HG02678 (cell line): ENCODE measurements around the gene TPGS2.
"Not testable (repeated sequence)": the region's sequence is repeated elsewhere in the genome, so short reads cannot be mapped to it uniquely, and the experiment has no call there.

Experiments
- ATAC-seq: cut with Tn5 transposase; IDR thresholded peaks from one replicate; pipeline ENCODE4 v1.9.1; 2021; ENCODE audit warnings: mild to moderate bottlenecking, moderate library complexity; ENCODE audit not compliant: unreplicated experiment

TPGS2 gene

DNA sequence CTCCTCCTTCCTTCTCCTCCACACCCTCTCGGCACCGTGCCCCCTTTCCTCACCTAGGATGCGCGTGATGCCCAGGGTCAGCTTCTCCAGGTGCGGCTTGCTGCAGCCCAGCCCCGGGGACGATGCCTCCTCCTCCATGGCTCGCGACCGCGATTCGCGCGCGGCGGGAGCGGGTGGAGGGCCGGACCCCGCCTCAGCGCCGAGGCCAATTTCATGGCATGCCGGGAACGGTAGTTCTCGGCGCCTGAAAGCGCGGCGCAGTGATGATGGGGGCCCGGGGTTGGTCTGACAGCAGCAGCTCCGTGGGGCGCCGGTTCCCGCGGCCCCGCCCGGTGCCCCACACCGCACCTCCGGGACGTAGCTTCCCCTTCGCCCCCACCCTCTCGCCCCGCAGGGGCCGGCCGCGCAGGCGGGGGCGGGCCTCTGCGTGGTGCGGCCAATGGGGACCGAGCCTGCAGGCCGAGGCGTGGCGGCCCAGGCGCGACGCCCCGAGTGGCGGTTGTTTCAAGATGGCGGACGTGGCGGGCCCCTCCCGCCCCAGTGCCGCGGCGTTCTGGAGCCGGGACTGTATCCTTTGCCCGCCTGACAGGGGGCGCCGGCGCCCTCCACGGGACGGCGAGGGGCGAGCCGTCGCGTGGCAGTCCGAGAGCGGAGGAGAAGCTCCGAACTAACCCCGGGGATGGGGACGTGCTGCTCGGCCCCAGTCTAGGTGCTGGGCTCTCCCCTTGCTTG, at the start of gene TPGS2, which contains the start of gene KIAA1328:
TSS of gene TPGS2 (minus strand) at position 373 of the 732 bp plus-strand sequence. CDS start at position 138, 235 bp downstream.
TSS of gene KIAA1328 (plus strand) at position 498 of the 732 bp plus-strand sequence. CDS start at position 510, 12 bp downstream.
- ATAC-seq: peak; percentile 93

GRCh38 chr18:36873826-36874225, 45.0 kb upstream of the TPGS2 start:
- not testable (repeated sequence) for ATAC-seq

DNA sequence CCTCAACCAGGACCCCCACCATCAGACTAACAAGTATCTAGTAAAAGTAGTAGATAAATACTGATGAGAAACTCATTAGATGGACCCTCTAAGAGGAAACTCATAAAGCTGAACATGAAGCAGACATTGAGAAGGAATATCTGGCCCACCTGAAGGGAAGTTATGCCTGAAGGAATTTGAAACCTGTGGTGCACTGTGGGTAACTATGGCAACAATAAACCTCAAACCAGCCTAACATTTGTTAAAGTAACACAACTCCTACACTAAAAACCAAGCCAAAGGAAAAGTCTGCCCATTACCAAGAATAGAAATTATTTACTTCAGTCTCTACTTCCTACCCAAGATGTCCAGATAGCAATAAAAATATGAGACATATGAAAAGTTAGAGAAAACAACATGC, 43.5 kb upstream of the TPGS2 start:
- ATAC-seq: no peak

GRCh38 chr18:36871801-36872200, 43.0 kb upstream of the TPGS2 start:
- ATAC-seq: no peak

- no peak for ATAC-seq
Measured at GRCh38 chr18:36867056-36867455, 38.3 kb upstream of the TPGS2 start.

DNA sequence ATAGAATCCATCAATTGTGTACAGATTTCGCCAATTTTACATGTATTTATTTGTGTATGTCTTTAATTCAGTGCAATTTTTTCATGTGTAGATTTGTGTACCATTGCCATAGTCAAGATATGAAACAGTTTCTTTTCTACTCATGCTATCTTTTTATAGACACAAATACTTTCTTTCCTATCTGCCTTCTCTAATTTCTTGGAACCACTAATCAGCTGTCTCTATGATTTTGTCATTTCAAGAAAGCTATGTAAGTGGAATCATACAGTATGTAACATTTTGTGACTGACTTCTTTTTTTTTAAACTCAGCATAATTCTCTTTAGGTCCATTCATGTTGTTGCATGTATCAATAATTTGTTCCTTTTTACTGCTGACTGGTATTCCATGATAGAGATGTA, 33.4 kb upstream of the TPGS2 start:
- no peak for ATAC-seq

DNA sequence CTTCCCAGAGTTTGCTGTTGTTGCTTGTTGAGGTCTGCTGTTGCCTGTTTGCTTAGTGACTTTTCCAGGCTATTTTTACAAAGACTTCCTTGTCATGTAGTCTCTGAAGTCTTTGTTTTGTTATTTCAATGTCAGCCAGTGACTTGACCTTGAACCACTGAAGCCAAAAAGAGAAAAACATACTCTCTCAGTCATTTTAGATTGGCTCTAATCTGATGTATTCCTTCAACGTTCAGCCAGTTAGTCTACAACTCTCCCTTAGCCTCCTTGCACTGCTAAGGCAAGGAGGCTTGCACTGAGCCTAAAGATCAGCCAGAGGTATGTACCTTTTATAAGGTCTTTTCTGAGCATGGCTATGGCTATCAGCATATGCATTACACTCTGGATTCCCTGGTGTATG, 28.0 kb upstream of the TPGS2 start:
- no peak for ATAC-seq

DNA sequence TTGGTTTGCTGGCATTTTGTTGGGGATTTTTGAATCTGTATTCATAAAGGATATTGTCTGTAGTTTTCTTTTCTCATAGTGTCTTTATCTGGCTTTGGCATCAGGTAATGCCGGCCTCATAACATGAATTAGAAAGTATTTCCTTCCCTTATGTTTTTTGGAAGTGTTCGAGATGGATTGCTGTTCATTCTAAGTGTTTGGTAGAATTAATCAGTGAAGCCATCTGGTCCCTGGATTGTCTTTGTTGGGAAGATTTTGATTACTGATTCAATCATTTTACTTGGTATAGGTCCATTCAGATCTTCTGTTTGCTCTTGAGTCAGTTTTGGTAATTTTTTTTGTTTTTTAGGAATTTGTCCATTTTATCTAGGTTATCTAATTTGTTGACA, 22.4 kb upstream of the TPGS2 start:
- ATAC-seq: no peak

GRCh38 chr18:36850527-36851201, 21.9 kb upstream of the TPGS2 start:
- no peak for ATAC-seq

DNA sequence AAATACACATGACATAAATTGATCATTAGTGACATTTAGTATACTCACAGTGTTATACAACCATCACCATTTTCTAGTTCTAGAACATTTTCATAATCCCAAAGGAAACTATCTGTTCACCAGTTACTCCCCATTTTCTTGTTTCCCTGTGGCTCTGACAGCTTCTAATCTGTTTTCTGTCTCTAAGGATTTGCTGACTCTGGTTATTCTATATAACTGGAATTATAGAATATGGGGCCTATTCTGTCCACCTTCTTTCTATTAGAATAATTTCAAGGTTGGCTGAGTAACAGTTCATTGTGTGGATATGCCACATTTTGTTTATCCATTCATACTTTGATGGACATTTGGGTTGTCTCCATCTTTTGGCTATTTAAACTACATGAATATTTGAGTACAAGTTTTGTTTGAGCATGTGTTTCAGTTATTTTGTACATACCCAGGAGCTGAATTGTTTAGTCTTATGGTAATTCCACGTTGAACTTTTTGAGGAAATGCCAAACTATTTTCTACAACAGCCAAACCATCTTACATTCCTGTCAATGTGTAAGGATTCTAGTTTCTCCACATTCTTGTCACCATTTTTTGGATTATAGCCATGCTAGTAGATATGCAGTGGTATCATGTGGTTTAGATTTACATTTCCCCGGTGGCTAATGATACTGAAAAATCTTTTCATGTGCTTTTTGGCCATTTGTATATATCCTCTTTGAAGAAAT, 20.6 kb upstream of the TPGS2 start:
- ATAC-seq: no peak

- ATAC-seq: no peak
Measured at GRCh38 chr18:36848609-36849008, 19.8 kb upstream of the TPGS2 start.

- ATAC-seq: peak; percentile 51
Measured at GRCh38 chr18:36843784-36844183, 15.0 kb upstream of the TPGS2 start.

DNA sequence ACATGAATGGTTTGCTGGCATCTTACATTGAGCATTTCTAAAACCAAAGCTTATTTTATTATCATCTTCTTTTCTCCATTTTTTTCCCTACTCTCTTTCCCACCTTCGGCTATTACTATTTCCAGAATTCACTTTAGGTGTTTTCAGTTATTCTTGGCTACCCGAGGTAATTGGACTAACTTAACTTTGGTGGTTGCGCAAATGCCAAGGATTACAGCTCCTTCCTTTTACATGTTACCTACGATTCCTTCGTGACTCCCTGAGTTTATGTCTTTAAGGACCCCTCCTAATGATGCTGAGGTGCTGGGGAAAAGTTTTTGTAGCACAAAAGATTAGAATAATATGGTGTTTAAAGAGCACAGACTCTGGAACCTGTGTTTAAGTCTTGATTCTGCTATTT, 14.4 kb upstream of the TPGS2 start:
- ATAC-seq: no peak

DNA sequence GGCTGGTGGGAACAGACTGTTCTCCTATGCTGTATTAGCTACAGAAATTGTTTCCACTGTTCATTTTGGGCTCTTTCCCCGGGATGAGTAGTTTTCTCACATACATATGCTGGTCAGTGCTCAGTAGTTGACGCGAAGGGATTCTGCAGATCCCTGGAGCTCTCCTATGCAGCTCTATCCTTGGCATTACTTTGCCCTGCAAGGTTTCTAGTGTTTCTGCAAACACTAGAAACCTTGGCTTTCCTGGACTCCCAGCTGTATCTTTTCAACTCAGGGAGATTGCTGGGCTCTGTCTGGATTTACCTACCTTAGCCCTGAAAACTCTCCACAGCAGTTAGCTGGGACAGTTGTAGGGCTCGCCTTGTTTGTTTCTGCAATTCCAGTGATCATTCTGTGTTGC, 11.0 kb upstream of the TPGS2 start:
- ATAC-seq: no peak

DNA sequence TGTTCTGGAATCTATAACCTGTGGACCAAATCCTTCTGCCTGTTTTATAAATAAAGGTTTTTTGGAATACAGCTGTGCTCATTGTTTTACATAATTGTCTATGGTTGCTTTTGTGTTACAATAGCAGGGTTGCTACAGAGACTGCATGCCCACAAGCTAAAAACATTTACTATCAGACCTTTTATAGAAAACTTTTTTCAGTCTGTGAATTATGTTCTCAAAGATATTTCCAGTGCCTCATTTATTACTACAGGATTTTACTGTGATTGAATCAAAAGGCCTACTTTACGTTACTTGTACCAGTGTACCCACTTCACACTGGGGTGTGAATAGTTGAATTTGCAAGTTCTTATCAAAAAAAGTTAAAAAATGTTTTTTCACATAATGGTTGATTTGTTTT, 7.1 kb upstream of the TPGS2 start:
- ATAC-seq: no peak

- no peak for ATAC-seq
Measured at GRCh38 chr18:36833120-36833519, 4.3 kb upstream of the TPGS2 start.

DNA sequence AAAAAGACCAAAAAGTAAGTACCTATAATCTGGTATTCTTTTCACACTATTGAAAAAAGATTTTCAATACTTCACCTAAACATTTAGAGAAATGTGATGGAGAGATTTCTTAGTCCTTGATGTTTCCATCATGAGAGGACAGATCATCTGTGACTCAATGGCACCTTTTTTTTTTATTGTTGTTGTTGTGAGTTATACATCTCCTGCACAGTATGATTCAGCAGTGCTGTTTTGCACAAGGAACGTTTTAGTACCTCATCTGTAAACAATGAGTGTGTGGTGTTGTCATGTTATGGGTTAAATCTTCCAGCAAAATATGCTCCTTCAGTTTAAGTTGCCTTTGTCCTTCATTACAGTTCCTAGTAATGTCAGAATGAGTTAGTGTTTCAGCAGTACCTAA, 2.3 kb upstream of the TPGS2 start:
- ATAC-seq: no peak

DNA sequence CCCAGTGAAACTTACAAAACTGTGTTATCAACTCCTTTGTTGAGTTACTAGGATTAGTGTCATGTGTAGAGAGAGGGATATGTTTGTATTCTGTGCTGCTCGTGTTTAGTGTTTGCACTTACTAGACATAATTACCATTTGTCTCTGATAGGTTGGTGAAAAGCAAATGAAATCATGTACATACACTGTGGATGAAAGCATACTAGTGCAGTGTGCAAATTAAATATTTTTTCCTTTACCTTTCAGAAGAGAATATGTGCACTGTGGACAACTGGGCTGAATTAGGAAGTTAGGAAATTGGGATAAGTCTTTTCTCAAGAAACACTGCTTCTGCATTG, 1.3 kb upstream of the TPGS2 start:
- no peak for ATAC-seq

DNA sequence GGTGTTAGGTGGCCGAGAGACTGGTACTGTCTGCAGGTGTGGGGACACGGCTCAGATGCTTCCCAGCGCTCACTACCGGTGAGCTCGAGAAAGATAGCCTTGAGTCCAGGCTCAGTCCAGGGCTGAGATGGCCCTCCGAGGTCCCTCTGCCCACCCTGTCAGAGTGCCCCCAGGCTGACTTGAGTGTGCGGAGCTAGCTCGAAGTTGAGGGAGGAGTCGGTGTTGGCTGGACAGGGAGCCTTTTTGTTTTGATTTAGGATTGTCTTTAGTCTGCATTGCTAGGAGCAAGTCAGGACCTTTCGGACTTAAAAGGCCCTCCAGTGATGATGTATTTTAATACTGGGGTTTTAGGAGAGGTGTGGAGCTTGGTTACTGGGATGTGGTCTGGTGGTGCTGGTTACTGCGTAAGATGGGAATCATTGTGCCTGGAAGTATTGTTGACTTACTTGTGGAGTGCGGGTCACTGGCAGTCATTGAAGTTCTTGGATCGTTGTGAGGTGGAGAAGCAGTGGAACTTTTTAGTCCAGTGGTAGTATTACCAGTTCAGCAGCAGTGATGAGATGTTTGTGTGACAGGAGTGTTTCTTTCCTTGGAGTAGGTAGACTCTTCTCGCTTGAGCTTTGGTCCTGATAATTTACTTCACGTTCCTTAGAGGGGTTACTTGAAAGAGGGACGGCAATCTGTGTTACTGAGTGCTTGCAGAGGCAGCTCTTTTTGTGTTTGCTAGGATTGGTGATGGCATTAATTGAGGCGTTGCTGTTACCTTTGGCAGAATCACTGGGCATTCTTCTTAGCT, 758 bp upstream of the TPGS2 start:
- ATAC-seq: no peak

DNA sequence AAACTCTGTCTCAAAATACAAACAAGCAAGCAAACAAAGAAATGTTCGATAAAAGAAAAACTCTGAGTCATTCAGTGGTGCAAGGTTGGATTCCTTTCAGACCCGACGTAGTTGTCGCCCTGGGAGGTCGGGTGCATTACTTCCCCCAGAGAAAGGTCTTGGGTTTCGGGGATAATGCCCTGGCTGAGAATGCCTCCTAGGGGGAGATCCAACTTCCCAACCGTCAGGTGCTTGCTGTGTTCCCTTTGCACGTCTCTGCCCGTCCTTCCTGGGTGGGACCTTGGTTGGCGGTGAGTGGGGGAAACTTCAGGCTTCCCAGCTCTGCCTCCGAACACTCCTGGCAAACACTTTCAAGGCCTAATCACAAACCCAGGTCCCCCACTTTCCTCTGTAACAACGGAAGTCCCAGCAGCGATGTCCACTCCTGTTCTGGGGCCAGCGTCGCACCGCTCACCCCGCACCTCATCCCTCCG, 609 bp downstream of the TPGS2 start:
- ATAC-seq: no peak

- ATAC-seq: no peak
Measured at GRCh38 chr18:36826556-36826955, 2.2 kb downstream of the TPGS2 start.
